Body of pancreas (tissue), 4 donors: ENCODE measurements around the gene PIGA.

Experiments used
- POLR2A ChIP-seq, 3 donors: fragments of 450-650 bp; IDR thresholded peaks; one replicate each; pipeline ENCODE4 v1.6.1; 2016; ENCODE audit warnings: antibody characterized with exemption in 3 of 3, mild to moderate bottlenecking in 2 of 3
- TF ChIP-seq, protein P1 (sequence below), 7 experiments: fragments of 450-650 bp in 4 of 7; fragments of 200-600 bp in 3 of 7; sonication (generic) in 3 of 7; IDR thresholded peaks; one replicate each; pipeline ENCODE4 v1.5.1; 2016 to 2019; ENCODE audit warnings: antibody characterized with exemption in 7 of 7

DNA sequence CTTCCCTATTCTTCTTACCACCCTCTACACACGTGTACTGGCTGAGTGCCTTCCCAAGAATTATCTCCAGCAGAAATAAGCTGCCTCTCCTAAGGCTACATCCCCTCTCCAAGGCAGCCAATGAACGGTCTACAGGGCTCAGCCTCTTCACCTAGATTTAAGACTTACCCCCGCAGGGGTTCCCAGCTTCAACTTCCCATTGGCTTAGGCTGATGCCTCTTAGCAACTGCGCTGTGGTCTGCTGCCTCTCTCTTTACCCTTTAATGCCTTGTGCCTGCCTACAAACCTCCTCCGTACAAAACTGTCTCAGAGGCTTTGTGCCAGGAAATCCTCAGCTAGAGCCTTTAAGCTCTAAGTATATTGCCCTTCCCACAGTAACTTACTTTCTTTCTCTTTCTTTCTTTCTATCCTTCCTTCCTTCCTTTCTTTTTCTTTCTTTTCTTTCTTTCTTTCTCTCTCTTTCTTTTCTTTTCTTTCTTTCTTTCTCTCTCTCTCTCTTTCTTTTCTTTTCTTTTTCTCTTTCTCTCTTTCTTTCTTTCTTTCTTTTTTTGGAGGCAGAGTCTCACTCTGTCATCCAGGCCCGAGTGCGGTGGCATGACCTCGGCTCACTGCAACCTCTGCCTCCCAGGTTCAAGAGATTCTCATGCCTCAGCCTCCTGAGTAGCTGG lies 15.1 kb upstream of the PIGA start:
- TF ChIP-seq, protein P1, sequence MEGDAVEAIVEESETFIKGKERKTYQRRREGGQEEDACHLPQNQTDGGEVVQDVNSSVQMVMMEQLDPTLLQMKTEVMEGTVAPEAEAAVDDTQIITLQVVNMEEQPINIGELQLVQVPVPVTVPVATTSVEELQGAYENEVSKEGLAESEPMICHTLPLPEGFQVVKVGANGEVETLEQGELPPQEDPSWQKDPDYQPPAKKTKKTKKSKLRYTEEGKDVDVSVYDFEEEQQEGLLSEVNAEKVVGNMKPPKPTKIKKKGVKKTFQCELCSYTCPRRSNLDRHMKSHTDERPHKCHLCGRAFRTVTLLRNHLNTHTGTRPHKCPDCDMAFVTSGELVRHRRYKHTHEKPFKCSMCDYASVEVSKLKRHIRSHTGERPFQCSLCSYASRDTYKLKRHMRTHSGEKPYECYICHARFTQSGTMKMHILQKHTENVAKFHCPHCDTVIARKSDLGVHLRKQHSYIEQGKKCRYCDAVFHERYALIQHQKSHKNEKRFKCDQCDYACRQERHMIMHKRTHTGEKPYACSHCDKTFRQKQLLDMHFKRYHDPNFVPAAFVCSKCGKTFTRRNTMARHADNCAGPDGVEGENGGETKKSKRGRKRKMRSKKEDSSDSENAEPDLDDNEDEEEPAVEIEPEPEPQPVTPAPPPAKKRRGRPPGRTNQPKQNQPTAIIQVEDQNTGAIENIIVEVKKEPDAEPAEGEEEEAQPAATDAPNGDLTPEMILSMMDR (IDR thresholded peaks at IDR 0.05), result no peak
- TF ChIP-seq POLR2A (IDR thresholded peaks at IDR 0.05), result no peak
